HEK293 (cell line): Measurements from ENCODE around the gene EIF2S1.

Experiments used
- CTCF ChIA-PET: fragments of 350-600 bp; formaldehyde crosslinking; extraction: SDS; loops from one replicate; lab custom pipeline; 2021; ENCODE audit warnings: antibody characterized with exemption; lab: Yijun Ruan, JAX
- POLR2A ChIA-PET: fragments of 300-600 bp; formaldehyde crosslinking; extraction: SDS; loops from one replicate; lab custom pipeline; 2020; ENCODE audit warnings: antibody characterized with exemption, inconsistent platforms; lab: Yijun Ruan, JAX
- H3K27ac ChIP-seq: fragments of 200-500 bp; sonication (Bioruptor generic); 2 replicates; pipeline ENCODE4 v1.5.1; 2014; ENCODE audit warnings: low read depth, low read length, control low read depth, inconsistent platforms; ENCODE audit errors: extremely low read depth
- H3K36me3 ChIP-seq, 2 experiments: fragments of 200-500 bp in 1 of 2; sonication (Bioruptor generic) in 1 of 2; 1 replicate in 1 of 2; 2 replicates in 1 of 2; pipeline ENCODE4 v1.5.1; 2014 to 2017; ENCODE audit warnings: inconsistent platforms in 2 of 2, low read length in 2 of 2; ENCODE audit not compliant: control insufficient read depth in 2 of 2, insufficient read depth in 1 of 2
- H3K4me1 ChIP-seq: fragments of 200-500 bp; sonication (Bioruptor generic); 2 replicates; pipeline ENCODE4 v1.5.1; 2014; ENCODE audit warnings: mild to moderate bottlenecking, low read length, inconsistent platforms; ENCODE audit not compliant: control insufficient read depth, insufficient read depth
- H3K4me3 ChIP-seq: 2 replicates; pipeline ENCODE4 v1.5.1; 2011; ENCODE audit warnings: low read depth, mild to moderate bottlenecking, control low read depth, low read length, moderate library complexity
- H3K9me3 ChIP-seq: fragments of 200-500 bp; sonication (Bioruptor generic); 2 replicates; pipeline ENCODE4 v1.5.1; 2014; ENCODE audit warnings: low read depth, low read length, inconsistent platforms; ENCODE audit not compliant: control insufficient read depth, insufficient read depth
- HOXC10 ChIP-seq: sonication (generic); formaldehyde crosslinking; IDR thresholded peaks from 2 replicates; pipeline ENCODE4 v1.8.1; 2023; ENCODE audit warnings: mild to moderate bottlenecking, missing genetic modification reagents
- OSR2 ChIP-seq: fragments of 450-650 bp; formaldehyde crosslinking; IDR thresholded peaks from 2 replicates; pipeline ENCODE4 v1.5.1; 2016; ENCODE audit warnings: missing biosample characterization, missing genetic modification characterization
- SALL2 ChIP-seq: fragments of 450-650 bp; formaldehyde crosslinking; IDR thresholded peaks from 2 replicates; pipeline ENCODE4 v1.5.0; 2017; ENCODE audit warnings: missing biosample characterization, mild to moderate bottlenecking, missing genetic modification characterization, borderline replicate concordance
- SCRT2 ChIP-seq: fragments of 450-650 bp; formaldehyde crosslinking; IDR thresholded peaks from 2 replicates; pipeline ENCODE4 v1.5.1; 2016; ENCODE audit warnings: missing biosample characterization, missing genetic modification characterization
- SP2 ChIP-seq: fragments of 450-650 bp; formaldehyde crosslinking; IDR thresholded peaks from 2 replicates; pipeline ENCODE4 v1.5.1; 2016; ENCODE audit warnings: missing biosample characterization, missing genetic modification characterization
- YY2 ChIP-seq: fragments of 450-650 bp; formaldehyde crosslinking; IDR thresholded peaks from 2 replicates; pipeline ENCODE4 v1.5.1; 2016; ENCODE audit warnings: missing biosample characterization, missing genetic modification characterization
- ZBTB7A ChIP-seq: fragments of 450-650 bp; formaldehyde crosslinking; IDR thresholded peaks from 2 replicates; pipeline ENCODE4 v1.5.1; 2016; ENCODE audit warnings: low read depth, missing biosample characterization, missing genetic modification characterization
- ZFP69B ChIP-seq: fragments of 450-650 bp; formaldehyde crosslinking; IDR thresholded peaks from 2 replicates; pipeline ENCODE4 v1.5.1; 2016; ENCODE audit warnings: missing biosample characterization, missing genetic modification characterization
- ZNF174 ChIP-seq: fragments of 450-650 bp; formaldehyde crosslinking; IDR thresholded peaks from 2 replicates; pipeline ENCODE4 v1.5.0; 2017; ENCODE audit warnings: missing biosample characterization, mild to moderate bottlenecking, missing genetic modification characterization
- ZNF248 ChIP-seq: fragments of 450-650 bp; formaldehyde crosslinking; IDR thresholded peaks from 2 replicates; pipeline ENCODE4 v1.5.1; 2017; ENCODE audit warnings: missing biosample characterization, missing genetic modification characterization
- ZNF302 ChIP-seq: fragments of 450-650 bp; formaldehyde crosslinking; IDR thresholded peaks from 2 replicates; pipeline ENCODE4 v1.5.1; 2016; ENCODE audit warnings: missing biosample characterization, missing genetic modification characterization, low read depth
- ZNF311 ChIP-seq: fragments of 450-650 bp; formaldehyde crosslinking; IDR thresholded peaks from 2 replicates; pipeline ENCODE4 v1.5.1; 2017; ENCODE audit warnings: missing biosample characterization, missing genetic modification characterization, borderline replicate concordance
- ZNF514 ChIP-seq: fragments of 450-650 bp; formaldehyde crosslinking; IDR thresholded peaks from 2 replicates; pipeline ENCODE4 v1.5.1; 2016; ENCODE audit warnings: missing biosample characterization, missing genetic modification characterization
- ZNF529 ChIP-seq: fragments of 450-650 bp; formaldehyde crosslinking; IDR thresholded peaks from 2 replicates; pipeline ENCODE4 v1.5.1; 2017; ENCODE audit warnings: missing genetic modification characterization, missing biosample characterization; ENCODE audit not compliant: insufficient replicate concordance
- ZNF544 ChIP-seq: fragments of 450-650 bp; formaldehyde crosslinking; IDR thresholded peaks from 2 replicates; pipeline ENCODE4 v1.5.0; 2017; ENCODE audit warnings: missing biosample characterization, missing genetic modification characterization
- ZNF558 ChIP-seq: fragments of 450-650 bp; formaldehyde crosslinking; IDR thresholded peaks from 2 replicates; pipeline ENCODE4 v1.5.1; 2016; ENCODE audit warnings: missing biosample characterization, missing genetic modification characterization
- ZNF585B ChIP-seq: fragments of 450-650 bp; formaldehyde crosslinking; IDR thresholded peaks from 2 replicates; pipeline ENCODE4 v1.5.1; 2016; ENCODE audit warnings: missing biosample characterization, missing genetic modification characterization
- ZNF621 ChIP-seq: fragments of 450-650 bp; formaldehyde crosslinking; IDR thresholded peaks from 2 replicates; pipeline ENCODE4 v1.5.1; 2017; ENCODE audit warnings: missing biosample characterization, missing genetic modification characterization
- ZNF76 ChIP-seq: fragments of 450-650 bp; formaldehyde crosslinking; IDR thresholded peaks from 2 replicates; pipeline ENCODE4; 2016; ENCODE audit warnings: low read depth, missing biosample characterization, missing genetic modification characterization, borderline replicate concordance
- ZNF776 ChIP-seq: fragments of 450-650 bp; formaldehyde crosslinking; IDR thresholded peaks from 2 replicates; pipeline ENCODE4 v1.5.0; 2017; ENCODE audit warnings: missing biosample characterization, missing genetic modification characterization, borderline replicate concordance
- TF ChIP-seq, protein P1 (sequence below): fragments of 450-650 bp; formaldehyde crosslinking; IDR thresholded peaks from 2 replicates; pipeline ENCODE4 v1.5.1; 2017; ENCODE audit warnings: missing biosample characterization, missing genetic modification characterization
- TF ChIP-seq, protein P2 (sequence below): fragments of 450-650 bp; formaldehyde crosslinking; IDR thresholded peaks from 2 replicates; pipeline ENCODE4 v1.5.1; 2016; ENCODE audit warnings: missing biosample characterization, missing genetic modification characterization

The EIF2S1 gene

DNA sequence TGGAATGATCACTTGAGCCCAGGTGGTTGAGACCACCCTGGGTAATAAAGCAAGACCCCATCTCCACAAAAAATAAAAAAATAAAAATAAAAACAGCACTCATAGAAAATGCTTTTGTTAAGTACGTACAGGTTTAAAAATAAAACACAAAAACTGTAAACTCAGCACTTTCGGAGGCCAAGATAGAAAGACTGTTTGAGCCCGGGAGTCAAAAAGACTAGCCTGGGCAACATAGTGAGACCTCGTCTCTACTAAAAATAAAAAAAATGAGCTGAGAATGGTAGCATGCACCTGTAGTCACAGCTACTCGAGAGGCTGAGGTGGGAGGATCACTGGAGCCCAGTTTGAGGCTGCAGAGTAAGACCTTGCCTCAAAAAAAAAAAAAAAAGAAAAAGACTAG is 8.1 kb upstream of the EIF2S1 start:
- H3K4me1 ChIP-seq: no peaks in the 10 kb centered on the region
- no peak overlapping the region for H3K4me3 ChIP-seq
- CTCF ChIA-PET: interaction anchor here (1.1 kb wide), 1 partner anchor 8 kb away, joined by 5 read pairs; the partner anchor contains the start of genes ATP6V1D and EIF2S1
- peaks cover 52 to 65% of the 10 kb centered on the region in 2 experiments for H3K36me3 ChIP-seq
- TF ChIP-seq, protein P1, sequence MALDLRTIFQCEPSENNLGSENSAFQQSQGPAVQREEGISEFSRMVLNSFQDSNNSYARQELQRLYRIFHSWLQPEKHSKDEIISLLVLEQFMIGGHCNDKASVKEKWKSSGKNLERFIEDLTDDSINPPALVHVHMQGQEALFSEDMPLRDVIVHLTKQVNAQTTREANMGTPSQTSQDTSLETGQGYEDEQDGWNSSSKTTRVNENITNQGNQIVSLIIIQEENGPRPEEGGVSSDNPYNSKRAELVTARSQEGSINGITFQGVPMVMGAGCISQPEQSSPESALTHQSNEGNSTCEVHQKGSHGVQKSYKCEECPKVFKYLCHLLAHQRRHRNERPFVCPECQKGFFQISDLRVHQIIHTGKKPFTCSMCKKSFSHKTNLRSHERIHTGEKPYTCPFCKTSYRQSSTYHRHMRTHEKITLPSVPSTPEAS (tag by site-specific recombination): no peak
- TF ChIP-seq ZNF514 (tag by site-specific recombination) (no peak), ZFP69B (tag by site-specific recombination) (no peak), ZNF76 (tag by site-specific recombination) (no peak), SP2 (tag by site-specific recombination) (no peak), ZNF544 (tag by site-specific recombination) (no peak), ZNF302 (tag by site-specific recombination) (no peak), ZNF585B (tag by site-specific recombination) (no peak), HOXC10 (CRISPR knock-in tag) (no peak), ZNF558 (tag by site-specific recombination) (no peak), ZNF529 (tag by site-specific recombination) (no peak), ZNF621 (no peak), ZNF776 (tag by site-specific recombination) (no peak), ZNF311 (tag by site-specific recombination) (no peak), ZBTB7A (tag by site-specific recombination) (no peak), SCRT2 (no peak), YY2 (tag by site-specific recombination) (no peak), ZNF174 (tag by site-specific recombination) (no peak), OSR2 (tag by site-specific recombination) (no peak)
- TF ChIP-seq, protein P2, sequence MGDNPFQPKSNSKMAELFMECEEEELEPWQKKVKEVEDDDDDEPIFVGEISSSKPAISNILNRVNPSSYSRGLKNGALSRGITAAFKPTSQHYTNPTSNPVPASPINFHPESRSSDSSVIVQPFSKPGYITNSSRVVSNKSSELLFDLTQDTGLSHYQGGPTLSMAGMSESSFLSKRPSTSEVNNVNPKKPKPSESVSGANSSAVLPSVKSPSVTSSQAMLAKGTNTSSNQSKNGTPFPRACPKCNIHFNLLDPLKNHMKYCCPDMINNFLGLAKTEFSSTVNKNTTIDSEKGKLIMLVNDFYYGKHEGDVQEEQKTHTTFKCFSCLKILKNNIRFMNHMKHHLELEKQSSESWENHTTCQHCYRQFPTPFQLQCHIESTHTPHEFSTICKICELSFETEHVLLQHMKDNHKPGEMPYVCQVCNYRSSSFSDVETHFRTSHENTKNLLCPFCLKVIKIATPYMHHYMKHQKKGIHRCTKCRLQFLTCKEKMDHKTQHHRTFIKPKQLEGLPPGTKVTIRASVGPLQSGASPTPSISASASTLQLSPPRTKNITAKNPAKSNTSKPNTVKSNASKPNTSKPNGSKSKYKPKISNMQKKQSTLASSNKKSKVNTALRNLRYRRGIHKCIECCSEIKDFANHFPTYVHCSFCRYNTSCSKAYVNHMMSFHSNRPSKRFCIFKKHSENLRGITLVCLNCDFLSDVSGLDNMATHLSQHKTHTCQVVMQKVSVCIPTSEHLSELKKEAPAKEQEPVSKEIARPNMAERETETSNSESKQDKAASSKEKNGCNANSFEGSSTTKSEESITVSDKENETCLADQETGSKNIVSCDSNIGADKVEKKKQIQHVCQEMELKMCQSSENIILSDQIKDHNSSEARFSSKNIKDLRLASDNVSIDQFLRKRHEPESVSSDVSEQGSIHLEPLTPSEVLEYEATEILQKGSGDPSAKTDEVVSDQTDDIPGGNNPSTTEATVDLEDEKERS (tag by site-specific recombination): no peak
- TF ChIP-seq, all 188 proteins: peak for 0
- POLR2A ChIA-PET: interaction anchor here (0.7 kb wide), 1 partner anchor 8 kb away, joined by 4 read pairs; the partner anchor contains the start of gene ATP6V1D
- no peaks in the 10 kb centered on the region for H3K9me3 ChIP-seq
- H3K27ac ChIP-seq: no peak overlapping the region

DNA sequence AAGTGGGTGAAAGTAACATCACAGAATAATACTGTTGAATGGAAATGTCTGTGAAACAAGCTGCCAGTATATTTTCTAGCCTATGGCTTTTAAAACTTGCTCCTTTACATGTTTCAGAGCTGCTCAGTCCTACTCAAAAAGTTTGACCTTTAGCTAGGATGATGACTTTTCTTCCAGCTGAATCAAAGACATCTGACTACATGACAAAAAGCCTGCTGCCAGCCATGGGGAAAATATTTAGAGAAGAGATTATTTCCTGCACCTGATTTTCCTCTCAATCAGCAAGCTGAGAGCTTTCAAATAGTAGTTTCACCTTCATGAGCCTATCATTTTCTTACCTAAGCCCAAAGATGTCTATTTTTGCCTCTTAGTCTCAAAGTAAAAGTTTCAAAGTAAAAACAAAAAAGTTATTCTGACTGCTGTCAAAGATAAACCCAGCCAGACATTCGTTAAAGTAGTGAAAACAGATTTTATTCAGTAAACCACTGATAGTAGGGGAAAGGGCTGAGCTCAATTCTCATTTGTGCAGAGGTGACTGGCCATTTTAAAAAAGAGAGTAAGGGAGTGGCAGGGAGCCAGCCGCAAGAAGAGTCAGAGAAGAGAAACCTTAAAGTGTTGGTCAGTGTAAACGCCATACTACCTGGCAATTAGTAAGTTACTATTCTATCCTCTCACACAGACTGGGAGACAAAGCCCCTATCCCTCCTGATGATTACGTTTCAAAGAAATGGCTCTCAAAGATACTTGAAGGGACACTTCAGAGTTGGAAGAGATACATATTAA is 2.8 kb upstream of the EIF2S1 start:
- H3K4me3 ChIP-seq: no peak overlapping the region; the same call in 1 of the 2 replicates
- POLR2A ChIA-PET: no interaction called here

More for the DNA sequence above, 2.8 kb upstream of the EIF2S1 start:
- CTCF ChIA-PET: interaction anchor here (0.7 to 1.4 kb wide), 4 partner anchors 21 to 214 kb away, joined by 3 to 6 read pairs (median 4); no protein-coding TSS in a partner anchor
- TF ChIP-seq SALL2 (tag by site-specific recombination) (no peak), ZNF248 (tag by site-specific recombination) (no peak)
- TF ChIP-seq, all 188 proteins: peak for 0
- Histone ChIP-seq H3K36me3 (peaks cover 12 to 23% of the 10 kb centered on the region in 2 experiments; a peak in 2 of 3 replicates), H3K4me1 (peaks cover 11% of the 10 kb centered on the region), H3K9me3 (no peaks in the 10 kb centered on the region), H3K27ac (no peak overlapping the region)
